Measurements from ENCODE around the gene HMGB1.
"Not testable (repeated sequence)": the region's sequence is repeated elsewhere in the genome, so short reads cannot be mapped to it uniquely, and the experiment has no call there.

HMGB1 gene

GRCh38 chr13:30466358-30466714 lies 600 bp upstream of the HMGB1 start:
- DNase-seq (ENCODE audit: low spot score) = no peak

GRCh38 chr13:30465343-30465592 lies 468 bp downstream of the HMGB1 start:
- DNase-seq (ENCODE audit: low spot score) = no peak

- peak; percentile 51 for DNase-seq (ENCODE audit: low spot score)
Observed at GRCh38 chr13:30464496-30465342, 1.0 kb downstream of the HMGB1 start.

GRCh38 chr13:30463787-30464495 lies 1.8 kb downstream of the HMGB1 start:
- peak; percentile 11 for DNase-seq (ENCODE audit: low spot score)

GRCh38 chr13:30461279-30462066 lies 4.3 kb downstream of the HMGB1 start:
- DNase-seq (ENCODE audit: low spot score) = not testable (repeated sequence)

GRCh38 chr13:30457306-30457891 lies 8.3 kb downstream of the HMGB1 start:
- no peak for DNase-seq (ENCODE audit: low spot score)

GRCh38 chr13:30456290-30456689 lies 9.4 kb downstream of the HMGB1 start:
- DNase-seq (ENCODE audit: low spot score) = no peak

- no peak for DNase-seq (ENCODE audit: low spot score)
Observed at GRCh38 chr13:30454991-30455390, 10.7 kb downstream of the HMGB1 start.

GRCh38 chr13:30453727-30454126 lies 12.0 kb downstream of the HMGB1 start:
- DNase-seq (ENCODE audit: low spot score) = no peak

- not testable (repeated sequence) for DNase-seq (ENCODE audit: low spot score)
Observed at GRCh38 chr13:30451476-30451875, 14.3 kb downstream of the HMGB1 start.

- DNase-seq (ENCODE audit: low spot score) = no peak
Observed at GRCh38 chr13:30450066-30450465, 15.7 kb downstream of the HMGB1 start.

- DNase-seq (ENCODE audit: low spot score) = no peak
Observed at GRCh38 chr13:30448441-30448840, 17.3 kb downstream of the HMGB1 start.

GRCh38 chr13:30446126-30446500 lies 19.6 kb downstream of the HMGB1 start:
- no peak for DNase-seq (ENCODE audit: low spot score)

- DNase-seq (ENCODE audit: low spot score) = no peak
Observed at GRCh38 chr13:30443957-30444404, 21.8 kb downstream of the HMGB1 start.

GRCh38 chr13:30443491-30443890 lies 22.2 kb downstream of the HMGB1 start:
- DNase-seq (ENCODE audit: low spot score) = not testable (repeated sequence)

GRCh38 chr13:30442926-30443325 lies 22.8 kb downstream of the HMGB1 start:
- DNase-seq (ENCODE audit: low spot score) = no peak

GRCh38 chr13:30440910-30441703 lies 24.6 kb downstream of the HMGB1 start:
- DNase-seq (ENCODE audit: low spot score) = no peak

- DNase-seq (ENCODE audit: low spot score) = no peak
Observed at GRCh38 chr13:30438286-30438685, 27.4 kb downstream of the HMGB1 start.

- DNase-seq (ENCODE audit: low spot score) = no peak
Observed at GRCh38 chr13:30437177-30437576, 28.6 kb downstream of the HMGB1 start.

GRCh38 chr13:30435911-30436451 lies 29.8 kb downstream of the HMGB1 start:
- DNase-seq (ENCODE audit: low spot score) = no peak

GRCh38 chr13:30431269-30431940 lies 34.3 kb downstream of the HMGB1 start:
- no peak for DNase-seq (ENCODE audit: low spot score)
